Measurements from ENCODE around the gene GPR157. TPM values are rescaled to one million over a fixed set of nuclear protein-coding genes. Genes with fewer than 3 reads are reported as not detected.
"Not testable (repeated sequence)": the region's sequence is repeated elsewhere in the genome, so short reads cannot be mapped to it uniquely, and the experiment has no call there.

Gene GPR157
- total RNA-seq, 4 donors from 2014 or later, result 2.8 to 10.5 (median 6.2) TPM

- H3K27me3 ChIP-seq, result no peaks in the 10 kb centered on the region
- no peaks in the 10 kb centered on the region for H3K9me3 ChIP-seq
- no peak overlapping the region for H3K4me3 ChIP-seq
- peak in 1 of 2 donors; percentile 51 for DNase-seq (ENCODE audit: low spot score in 2 of 2)
- peaks cover 0 to 44% (median 4%) of the 10 kb centered on the region in 3 donors for H3K36me3 ChIP-seq
- WGBS, 2 donors, result 48 to 66% methylated on average over 4 of the region's 4 CpGs
- peak; percentile 14 to 63 (median 38) for TF ChIP-seq CTCF (IDR thresholded peaks at IDR 0.05)
- no peak for TF ChIP-seq EP300 (IDR thresholded peaks at IDR 0.05)
- no peak for TF ChIP-seq POLR2A (IDR thresholded peaks at IDR 0.05)
- H3K27ac ChIP-seq, result no peak overlapping the region
- peaks cover 0 to under 1% (median 0%) of the 10 kb centered on the region in 4 donors for H3K4me1 ChIP-seq
These were observed 27.3 kb downstream of the GPR157 start for GRCh38 chr1:9101510-9102146.

- H3K4me1 ChIP-seq, result no peaks in the 10 kb centered on the region
- 91 to 96% methylated on average over 8 of the region's 8 CpGs for WGBS, 2 donors
- no peak overlapping the region for H3K27ac ChIP-seq
- H3K4me3 ChIP-seq, result no peak overlapping the region
- H3K36me3 ChIP-seq, result peaks cover 0 to 42% (median 4%) of the 10 kb centered on the region in 3 donors
- TF ChIP-seq POLR2A (IDR thresholded peaks at IDR 0.05) (no peak), EP300 (IDR thresholded peaks at IDR 0.05) (no peak), CTCF (IDR thresholded peaks at IDR 0.05) (no peak)
- H3K9me3 ChIP-seq, result peaks cover 0 to 4% (median 0%) of the 10 kb centered on the region in 4 donors
- DNase-seq (ENCODE audit: low spot score in 2 of 2), result no peak
- no peaks in the 10 kb centered on the region for H3K27me3 ChIP-seq
These were observed 28.3 kb downstream of the GPR157 start for GRCh38 chr1:9100471-9101043.

- no peaks in the 10 kb centered on the region for H3K4me1 ChIP-seq
- DNase-seq (ENCODE audit: low spot score in 2 of 2), result no peak
- no peaks in the 10 kb centered on the region for H3K27me3 ChIP-seq
- peaks cover 0 to 33% (median 4%) of the 10 kb centered on the region in 3 donors for H3K36me3 ChIP-seq
- H3K4me3 ChIP-seq, result no peak overlapping the region
- WGBS, 2 donors, result 67 to 69% methylated on average over 7 of the region's 7 CpGs
- H3K27ac ChIP-seq, result no peak overlapping the region
- TF ChIP-seq CTCF (IDR thresholded peaks at IDR 0.05) (no peak), POLR2A (IDR thresholded peaks at IDR 0.05) (no peak), EP300 (IDR thresholded peaks at IDR 0.05) (no peak)
- H3K9me3 ChIP-seq, result peaks cover 0 to 4% (median 0%) of the 10 kb centered on the region in 4 donors
These were observed 29.3 kb downstream of the GPR157 start for GRCh38 chr1:9099555-9099954.

- Histone ChIP-seq H3K27ac (no peak overlapping the region), H3K27me3 (no peaks in the 10 kb centered on the region), H3K4me1 (no peaks in the 10 kb centered on the region), H3K9me3 (peaks cover 0 to 4% (median 0%) of the 10 kb centered on the region in 4 donors), H3K36me3 (peaks cover 0 to 19% (median 0%) of the 10 kb centered on the region in 3 donors), H3K4me3 (no peak overlapping the region)
- TF ChIP-seq EP300 (IDR thresholded peaks at IDR 0.05) (no peak), POLR2A (IDR thresholded peaks at IDR 0.05) (no peak), CTCF (IDR thresholded peaks at IDR 0.05) (no peak)
- DNase-seq (ENCODE audit: low spot score in 2 of 2), result no peak
- WGBS, 2 donors, result 81 to 83% methylated on average over 13 of the region's 13 CpGs
These were observed 30.8 kb downstream of the GPR157 start for GRCh38 chr1:9097947-9098705.

GRCh38 chr1:9095818-9096217 is 33.1 kb downstream of the GPR157 start:
- peaks cover 0 to 4% (median 0%) of the 10 kb centered on the region in 4 donors for H3K9me3 ChIP-seq
- H3K27ac ChIP-seq, result no peak overlapping the region
- 83 to 84% methylated on average over 2 of the region's 2 CpGs for WGBS, 2 donors
- no peak for DNase-seq (ENCODE audit: low spot score in 2 of 2)
- peaks cover 0 to 5% (median 0%) of the 10 kb centered on the region in 3 donors for H3K36me3 ChIP-seq
- TF ChIP-seq CTCF (IDR thresholded peaks at IDR 0.05) (no peak), EP300 (IDR thresholded peaks at IDR 0.05) (no peak), POLR2A (IDR thresholded peaks at IDR 0.05) (no peak)
- no peaks in the 10 kb centered on the region for H3K4me1 ChIP-seq
- H3K4me3 ChIP-seq, result no peak overlapping the region
- H3K27me3 ChIP-seq, result no peaks in the 10 kb centered on the region

GRCh38 chr1:9093996-9094595 is 34.8 kb downstream of the GPR157 start:
- not testable (repeated sequence) for H3K9me3 ChIP-seq; H3K27ac ChIP-seq; DNase-seq (ENCODE audit: low spot score in 2 of 2); H3K36me3 ChIP-seq; H3K4me1 ChIP-seq; H3K4me3 ChIP-seq; H3K27me3 ChIP-seq
- WGBS, 2 donors, result 70 to 81% methylated on average over 18 of the region's 18 CpGs
